Neural progenitor cell (in vitro differentiated cells): ENCODE data around the gene DEFB119. TPM values are rescaled to one million over a fixed set of nuclear protein-coding genes. Genes with fewer than 3 reads are reported as not detected.
"Not testable (repeated sequence)": the region's sequence is repeated elsewhere in the genome, so short reads cannot be mapped to it uniquely, and the experiment has no call there.

Experiments
- DNase-seq: peaks from one replicate; pipeline ENCODE4 v3.0.0-alpha.2; 2016; ENCODE audit warnings: low spot score
- H2AFZ ChIP-seq: fragments of 200-600 bp; sonication (generic); replicated peaks from 2 replicates; pipeline ENCODE4 v1.6.1; 2016; ENCODE audit warnings: antibody characterized with exemption
- H3F3A ChIP-seq: fragments of 200-600 bp; sonication (generic); 2 replicates; pipeline ENCODE4 v1.6.1; 2016; ENCODE audit warnings: antibody characterized with exemption, low read depth
- H3K27ac ChIP-seq: fragments of 200-600 bp; sonication (generic); 2 replicates; pipeline ENCODE4 v1.5.1; 2016; ENCODE audit warnings: mild to moderate bottlenecking
- H3K27me3 ChIP-seq: fragments of 200-600 bp; sonication (generic); 2 replicates; pipeline ENCODE4 v1.6.1; 2016; ENCODE audit warnings: mild to moderate bottlenecking, moderate library complexity
- H3K36me3 ChIP-seq: fragments of 200-600 bp; sonication (generic); 2 replicates; pipeline ENCODE4 v1.5.1; 2016
- H3K4me1 ChIP-seq: fragments of 200-600 bp; sonication (generic); 2 replicates; pipeline ENCODE4 v1.6.1; 2016; ENCODE audit warnings: mixed run types
- H3K4me2 ChIP-seq: fragments of 200-600 bp; sonication (generic); 2 replicates; pipeline ENCODE4 v1.6.1; 2016
- H3K4me3 ChIP-seq: fragments of 200-600 bp; sonication (generic); 2 replicates; pipeline ENCODE4 v1.5.1; 2016
- H3K79me2 ChIP-seq: fragments of 200-600 bp; sonication (generic); 2 replicates; pipeline ENCODE4 v1.6.1; 2016; ENCODE audit warnings: low read depth
- H3K9ac ChIP-seq: fragments of 200-600 bp; sonication (generic); 2 replicates; pipeline ENCODE4 v1.6.1; 2016
- H3K9me3 ChIP-seq: fragments of 200-600 bp; sonication (generic); 2 replicates; pipeline ENCODE4 v1.5.1; 2016; ENCODE audit warnings: low read depth
- H4K20me1 ChIP-seq: fragments of 200-600 bp; sonication (generic); 2 replicates; pipeline ENCODE4 v1.6.1; 2016; ENCODE audit warnings: low read depth
- H3K27ac Mint-ChIP-seq: 3 replicates; pipeline ENCODE4 v1.8.0; 2021; ENCODE audit warnings: mixed read lengths
- H3K27me3 Mint-ChIP-seq: 2 replicates; pipeline ENCODE4 v1.8.0; 2022; ENCODE audit warnings: low read depth, mild to moderate bottlenecking, inconsistent platforms, moderate library complexity, mixed read lengths; ENCODE audit not compliant: insufficient read depth
- H3K36me3 Mint-ChIP-seq: 3 replicates; pipeline ENCODE4 v1.8.0; 2021; ENCODE audit warnings: mixed read lengths
- H3K4me1 Mint-ChIP-seq: 3 replicates; pipeline ENCODE4 v1.8.0; 2021; ENCODE audit warnings: mixed read lengths
- H3K4me3 Mint-ChIP-seq: 3 replicates; pipeline ENCODE4 v1.8.0; 2021; ENCODE audit warnings: mild to moderate bottlenecking, moderate library complexity, mixed read lengths
- H3K9me3 Mint-ChIP-seq: 3 replicates; pipeline ENCODE4 v1.8.0; 2020; ENCODE audit warnings: mixed read lengths
- CTCF ChIP-seq: fragments of 200-600 bp; sonication (generic); IDR thresholded peaks from 2 replicates; pipeline ENCODE4 v1.5.1; 2017; ENCODE audit warnings: antibody characterized with exemption, mild to moderate bottlenecking
- EZH2 ChIP-seq: fragments of 200-600 bp; sonication (generic); IDR thresholded peaks from 2 replicates; pipeline ENCODE4 v1.6.1; 2017; ENCODE audit warnings: antibody characterized with exemption, mild to moderate bottlenecking, moderate library complexity
- EZH2phosphoT487 ChIP-seq: fragments of 200-600 bp; sonication (generic); IDR thresholded peaks from 2 replicates; pipeline ENCODE4 v1.6.1; 2017; ENCODE audit warnings: antibody characterized with exemption
- total RNA-seq: library from RNA; depleted of rRNA; stranded (reverse); fragments of >200 nt; gene quantifications from 2 replicates; pipeline ENCODE4 v1.2.3, GENCODE V29; 2015; ENCODE audit warnings: low replicate concordance

DEFB119 gene
- total RNA-seq, 1 donor from 2014 or later, result not detected

- Mint-ChIP-seq H3K4me3 (no peak within 1 kb of the TSS), H3K27me3 (no peaks in the 10 kb centered on the region), H3K27ac (no peak within 1 kb of the TSS), H3K9me3 (peaks cover 14% of the 10 kb centered on the region), H3K4me1 (no peaks in the 10 kb centered on the region), H3K36me3 (no peaks in the 10 kb centered on the region)
- no peak within 1 kb of the TSS for H3K27ac ChIP-seq
- no peaks in the 10 kb centered on the region for H3K36me3 ChIP-seq
- H3K9me3 ChIP-seq, result peaks cover 14% of the 10 kb centered on the region
- H4K20me1 ChIP-seq, result no peaks in the 10 kb centered on the region
- DNase-seq, result no peak
- H3K4me2 ChIP-seq, result no peak within 1 kb of the TSS
- H3K79me2 ChIP-seq, result no peaks in the 10 kb centered on the region
- no peak for TF ChIP-seq EZH2phosphoT487
- TF ChIP-seq EZH2, result no peak
- no peak for TF ChIP-seq CTCF
- no peak within 1 kb of the TSS for H2AFZ ChIP-seq
- H3K4me1 ChIP-seq, result no peaks in the 10 kb centered on the region
- H3K27me3 ChIP-seq, result no peaks in the 10 kb centered on the region
- no peaks in the 10 kb centered on the region for H3F3A ChIP-seq
- no peak within 1 kb of the TSS for H3K4me3 ChIP-seq
- H3K9ac ChIP-seq, result no peak within 1 kb of the TSS
These were observed 22.1 kb downstream of the DEFB119 start, which contains the start of gene DEFB118 for GRCh38 chr20:31368301-31368700. Gene DEFB118 (plus strand): TSS chr20:31368601. CDS start chr20:31368651, 50 bp downstream.

- not testable (repeated sequence) for H3F3A ChIP-seq, H3K27ac ChIP-seq, H2AFZ ChIP-seq, H3K4me3 ChIP-seq, H3K36me3 ChIP-seq, H3K9ac ChIP-seq, H3K27me3 Mint-ChIP-seq, H3K36me3 Mint-ChIP-seq, H3K4me1 ChIP-seq, H3K27me3 ChIP-seq, H3K27ac Mint-ChIP-seq, H3K4me3 Mint-ChIP-seq, H4K20me1 ChIP-seq, H3K4me1 Mint-ChIP-seq, H3K4me2 ChIP-seq, H3K79me2 ChIP-seq, DNase-seq
- H3K9me3 ChIP-seq, result peaks cover 26% of the 10 kb centered on the region
- H3K9me3 Mint-ChIP-seq, result peaks cover 22% of the 10 kb centered on the region
These were observed 26.1 kb downstream of the DEFB119 start for GRCh38 chr20:31364272-31364671.

- Histone ChIP-seq H3K9ac (no peak overlapping the region), H3K4me2 (no peak overlapping the region), H3F3A (no peaks in the 10 kb centered on the region), H3K4me3 (no peak overlapping the region), H3K9me3 (peaks cover 26% of the 10 kb centered on the region), H3K27me3 (no peaks in the 10 kb centered on the region), H3K36me3 (no peaks in the 10 kb centered on the region), H3K4me1 (no peaks in the 10 kb centered on the region), H2AFZ (no peak overlapping the region), H3K79me2 (no peaks in the 10 kb centered on the region), H4K20me1 (no peaks in the 10 kb centered on the region), H3K27ac (no peak overlapping the region)
- Mint-ChIP-seq H3K36me3 (no peaks in the 10 kb centered on the region), H3K9me3 (peaks cover 18% of the 10 kb centered on the region), H3K4me1 (no peaks in the 10 kb centered on the region), H3K4me3 (no peak overlapping the region), H3K27me3 (no peaks in the 10 kb centered on the region), H3K27ac (no peak overlapping the region)
- no peak for DNase-seq
- TF ChIP-seq CTCF, result no peak
- no peak for TF ChIP-seq EZH2
- TF ChIP-seq EZH2phosphoT487, result no peak
These were observed 27.1 kb downstream of the DEFB119 start for GRCh38 chr20:31363295-31363694.

GRCh38 chr20:31355981-31356380 lies 34.4 kb downstream of the DEFB119 start:
- DNase-seq, result no peak

More at GRCh38 chr20:31355981-31356380, 34.4 kb downstream of the DEFB119 start:
- Mint-ChIP-seq H3K9me3 (peaks cover 6% of the 10 kb centered on the region), H3K4me1 (no peaks in the 10 kb centered on the region), H3K4me3 (no peak overlapping the region), H3K27me3 (no peaks in the 10 kb centered on the region), H3K36me3 (no peaks in the 10 kb centered on the region), H3K27ac (no peak overlapping the region)
- TF ChIP-seq EZH2 (no peak), CTCF (no peak), EZH2phosphoT487 (no peak)
- peaks cover 16% of the 10 kb centered on the region for H3K9me3 ChIP-seq
- H3F3A ChIP-seq, result no peaks in the 10 kb centered on the region
- H3K36me3 ChIP-seq, result no peaks in the 10 kb centered on the region
- no peaks in the 10 kb centered on the region for H4K20me1 ChIP-seq
- no peaks in the 10 kb centered on the region for H3K79me2 ChIP-seq
- H3K4me2 ChIP-seq, result no peak overlapping the region
- no peak overlapping the region for H3K4me3 ChIP-seq
- no peaks in the 10 kb centered on the region for H3K4me1 ChIP-seq
- H3K27ac ChIP-seq, result no peak overlapping the region
- H3K27me3 ChIP-seq, result no peaks in the 10 kb centered on the region
- no peak overlapping the region for H2AFZ ChIP-seq
- no peak overlapping the region for H3K9ac ChIP-seq
